Left renal pelvis (tissue), 4 donors: ENCODE results near the gene ARRB1. TPM values are rescaled to one million over a fixed set of nuclear protein-coding genes. Genes with fewer than 3 reads are reported as not detected.
A peak's percentile ranks its signal among the peaks of the same experiment; 100 is the strongest.
"Not testable (repeated sequence)": the region's sequence is repeated elsewhere in the genome, so short reads cannot be mapped to it uniquely, and the experiment has no call there.

Experiments used
- DNase-seq, 4 donors: peaks; one replicate each; pipeline ENCODE4 v3.0.0-alpha.2; 2013; ENCODE audit warnings: low read depth in 4 of 4, low spot score in 3 of 4
- polyA plus RNA-seq, 4 donors: library from polyadenylated mRNA; unstranded; fragments of 120-200 nt; gene quantifications; one replicate each; pipeline ENCODE4 v1.2.1, GENCODE V29; 2013; ENCODE audit not compliant: insufficient read length in 4 of 4

The ARRB1 gene
- polyA plus RNA-seq, 4 donors = 21.4 to 29.5 (median 24.7) TPM

GRCh38 chr11:75277991-75278790 is 73.3 kb downstream of the ARRB1 start:
- no peak for DNase-seq

- no peak for DNase-seq
Measured at GRCh38 chr11:75277211-75277805, 74.2 kb downstream of the ARRB1 start.

- DNase-seq = peak in 1 of 4 donors; percentile 24
Measured at GRCh38 chr11:75276686-75277085, 74.8 kb downstream of the ARRB1 start.

DNA sequence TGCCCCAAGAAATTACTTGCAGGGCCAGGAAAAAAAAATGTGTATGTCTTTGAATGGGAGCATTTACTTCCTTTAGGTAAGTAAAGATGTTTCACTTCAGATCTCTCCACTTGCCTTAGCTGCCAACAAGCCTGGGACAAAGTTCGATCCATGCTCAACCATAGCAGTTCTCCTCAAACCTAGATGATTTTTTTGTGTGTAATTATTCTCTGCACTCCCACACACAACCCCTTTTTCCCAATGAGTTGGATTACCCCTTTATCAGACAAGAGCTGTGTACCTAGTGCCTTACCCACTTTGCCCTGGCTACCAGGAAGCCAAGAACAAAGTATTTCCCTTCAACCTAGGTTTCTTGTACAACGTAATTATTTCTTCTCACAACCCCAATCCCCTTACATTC is 75.3 kb downstream of the ARRB1 start:
- no peak for DNase-seq

GRCh38 chr11:75275581-75275980 is 75.9 kb downstream of the ARRB1 start:
- no peak for DNase-seq

GRCh38 chr11:75274716-75275115 is 76.7 kb downstream of the ARRB1 start:
- DNase-seq = not testable (repeated sequence)

- no peak for DNase-seq
Measured at GRCh38 chr11:75273411-75274391, 77.8 kb downstream of the ARRB1 start.

GRCh38 chr11:75272821-75273301 is 78.6 kb downstream of the ARRB1 start:
- DNase-seq = no peak

- no peak for DNase-seq
Measured at GRCh38 chr11:75272391-75272790, 79.1 kb downstream of the ARRB1 start.

DNA sequence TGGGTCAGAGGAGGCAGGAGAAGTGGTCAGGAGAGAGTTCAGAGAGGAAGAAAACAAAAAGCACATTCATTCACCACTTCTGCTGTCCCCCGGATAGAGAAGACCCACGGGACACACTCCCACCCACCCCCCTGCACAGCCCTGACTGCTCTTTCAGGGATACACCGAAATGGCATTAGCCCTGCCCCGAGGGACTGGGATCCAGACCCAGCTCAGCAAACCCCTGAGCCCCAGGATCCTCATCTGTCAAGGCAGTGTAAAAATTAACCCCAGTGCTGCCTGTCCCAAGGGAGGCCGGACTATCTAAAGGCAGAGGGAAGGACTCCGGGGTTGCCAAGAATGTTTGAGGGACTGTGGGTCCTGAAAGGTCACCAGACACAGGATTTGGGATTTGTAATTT is 79.7 kb downstream of the ARRB1 start:
- DNase-seq = no peak

GRCh38 chr11:75270896-75271418 is 80.5 kb downstream of the ARRB1 start:
- no peak for DNase-seq

DNA sequence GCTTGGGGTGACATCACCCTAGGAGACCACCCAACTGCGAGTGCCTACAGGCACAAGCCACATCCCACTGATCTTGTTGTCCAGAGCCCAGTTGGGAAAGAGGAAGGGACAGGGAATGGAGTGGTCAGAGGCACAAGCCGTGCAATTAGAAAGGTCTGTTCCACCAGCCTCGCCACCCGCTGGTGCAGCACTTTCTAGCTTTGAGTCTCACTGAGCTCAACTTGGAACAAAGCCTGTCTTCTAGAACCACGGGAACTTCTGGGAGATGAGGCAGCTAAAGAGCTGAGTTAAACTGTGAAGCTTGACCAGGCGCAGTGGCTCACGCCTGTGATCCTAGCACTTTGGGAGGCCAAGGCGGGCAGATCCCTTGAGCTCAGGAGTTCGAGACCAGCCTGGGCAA is 81.6 kb downstream of the ARRB1 start:
- DNase-seq = no peak

- DNase-seq = no peak
Measured at GRCh38 chr11:75269367-75269660, 82.1 kb downstream of the ARRB1 start.

DNA sequence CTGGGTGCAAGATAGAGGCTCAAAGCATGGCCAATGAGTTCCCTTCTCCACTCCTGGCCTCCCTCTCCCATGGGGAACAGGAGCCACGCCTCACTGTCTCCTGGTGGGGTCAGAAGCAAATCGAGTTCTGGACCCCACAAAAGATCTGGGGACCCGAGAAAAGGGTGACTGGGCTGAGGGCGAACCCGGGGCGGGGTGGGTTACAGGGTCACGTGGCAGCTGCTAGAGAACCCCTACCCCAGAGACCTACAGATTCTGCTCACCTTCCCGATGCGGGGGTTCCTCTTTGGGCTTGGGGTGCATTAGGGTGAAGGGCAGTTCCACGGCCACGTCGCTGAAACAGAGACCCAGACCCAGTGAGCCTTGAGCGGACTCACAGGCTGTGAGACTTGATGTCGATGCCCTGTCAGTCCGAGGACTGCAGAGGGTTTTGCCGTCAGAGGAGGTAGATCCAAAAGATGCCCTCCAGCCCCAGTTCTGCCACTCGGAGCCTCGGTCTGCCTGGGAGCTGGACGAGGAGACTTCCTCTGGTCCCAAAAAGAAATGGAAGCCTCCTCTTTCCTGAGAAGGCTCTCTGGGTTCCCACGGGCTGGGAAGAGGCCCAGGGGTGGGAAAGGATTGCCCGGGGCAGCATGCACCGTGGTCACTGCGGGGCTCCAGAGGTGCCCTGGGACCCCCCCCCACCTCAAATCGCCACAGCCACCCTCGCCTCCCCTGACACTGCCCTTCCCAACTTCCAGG is 82.7 kb downstream of the ARRB1 start:
- no peak for DNase-seq

DNA sequence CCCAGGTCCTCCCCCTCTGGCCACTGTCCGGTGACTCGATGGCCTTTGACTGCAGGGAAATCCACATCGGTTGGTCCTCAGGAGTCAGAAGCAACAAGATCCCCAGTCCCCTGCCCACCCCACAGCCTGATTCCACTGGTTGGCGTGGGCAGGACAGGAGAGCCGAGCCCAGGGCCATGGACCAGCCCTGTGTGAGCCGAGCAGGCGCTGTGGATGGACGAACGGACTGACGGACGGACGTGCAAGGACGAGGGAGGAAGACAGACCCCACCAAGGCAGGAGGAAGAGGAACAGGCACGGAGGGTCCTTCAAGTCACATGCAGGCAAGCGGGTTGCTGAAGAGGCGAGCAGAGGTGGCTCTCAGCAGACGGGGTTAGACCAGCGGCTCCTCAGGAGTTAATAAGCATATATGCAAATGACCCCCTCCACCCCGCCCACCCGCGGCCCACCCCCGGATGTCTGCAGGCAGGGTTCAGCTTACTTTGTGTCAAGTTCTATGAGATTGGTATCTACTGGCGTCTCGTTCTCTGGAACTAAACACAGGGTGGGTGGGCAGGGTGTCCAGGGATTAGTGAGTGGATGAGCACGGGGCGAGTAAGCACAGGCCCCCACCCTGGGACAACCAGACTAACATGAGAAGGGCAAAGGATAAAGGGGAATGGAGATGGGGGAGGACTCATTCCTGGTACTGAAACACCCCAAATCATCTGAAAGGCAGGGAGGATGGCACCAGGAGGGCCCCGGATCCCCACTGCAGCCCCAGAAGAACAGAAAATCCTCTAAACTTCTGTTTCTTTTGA is 84.1 kb downstream of the ARRB1 start:
- DNase-seq = no peak

GRCh38 chr11:75265851-75266531 is 85.5 kb downstream of the ARRB1 start:
- DNase-seq = no peak

- DNase-seq = no peak
Measured at GRCh38 chr11:75264971-75265370, 86.5 kb downstream of the ARRB1 start.

- DNase-seq = no peak
Measured at GRCh38 chr11:75264356-75264755, 87.1 kb downstream of the ARRB1 start.

GRCh38 chr11:75263944-75264349 is 87.5 kb downstream of the ARRB1 start:
- DNase-seq = no peak
